ENCODE results near the gene TENT4A. TPM values are rescaled to one million over a fixed set of nuclear protein-coding genes. Genes with fewer than 3 reads are reported as not detected.

The TENT4A gene
- total RNA-seq, 2 donors from 2014 or later, result 45.0 to 49.8 TPM

DNA sequence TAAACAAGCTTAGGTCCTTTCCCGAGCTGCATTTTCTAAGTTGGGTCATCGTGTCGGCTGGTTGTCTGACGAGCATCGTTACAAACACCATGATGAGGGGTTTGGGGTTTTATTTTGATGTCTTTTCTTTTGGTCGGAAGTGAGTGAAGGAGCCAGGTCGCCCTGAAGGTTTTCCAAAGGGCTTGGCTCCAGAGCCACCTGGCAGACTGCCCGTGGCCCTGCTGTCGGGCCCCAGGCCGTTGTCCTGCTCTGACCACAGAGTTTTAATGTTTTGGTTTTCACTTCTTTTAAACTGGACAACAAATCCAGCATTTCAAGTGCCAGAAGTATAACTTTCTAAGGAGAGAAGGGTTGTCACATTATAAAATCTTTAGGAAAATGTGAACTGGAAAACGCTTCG, 42.3 kb downstream of the TENT4A start:
- Mint-ChIP-seq H3K4me1 (ENCODE audit: low read depth) (no peaks in the 10 kb centered on the region), H3K36me3 (ENCODE audit: insufficient read depth in 2 of 2) (peaks cover 4 to 26% of the 10 kb centered on the region in 2 donors), H3K27ac (no peak overlapping the region), H3K9me3 (no peaks in the 10 kb centered on the region), H3K4me3 (no peak overlapping the region), H3K27me3 (ENCODE audit: low read depth) (no peaks in the 10 kb centered on the region)
- no peak for DNase-seq
- no peak for ATAC-seq (replicated peaks in 1 of 2)

GRCh38 chr5:6755941-6756340, 42.7 kb downstream of the TENT4A start:
- H3K27ac Mint-ChIP-seq, result no peak overlapping the region

GRCh38 chr5:6757414-6757969, 44.3 kb downstream of the TENT4A start:
- no peak overlapping the region for H3K27ac Mint-ChIP-seq
- ATAC-seq (replicated peaks in 1 of 2) (no peak), DNase-seq (no peak)
- H3K36me3 Mint-ChIP-seq (ENCODE audit: insufficient read depth in 2 of 2), result peaks cover 2 to 19% of the 10 kb centered on the region in 2 donors
- H3K27me3 Mint-ChIP-seq (ENCODE audit: low read depth), result no peaks in the 10 kb centered on the region
- no peaks in the 10 kb centered on the region for H3K9me3 Mint-ChIP-seq
- no peaks in the 10 kb centered on the region for H3K4me1 Mint-ChIP-seq (ENCODE audit: low read depth)
- no peak overlapping the region for H3K4me3 Mint-ChIP-seq

More at GRCh38 chr5:6755941-6756340, 42.7 kb downstream of the TENT4A start:
- no peaks in the 10 kb centered on the region for H3K27me3 Mint-ChIP-seq (ENCODE audit: low read depth)
- ATAC-seq (replicated peaks in 1 of 2) (no peak), DNase-seq (no peak)
- H3K4me1 Mint-ChIP-seq (ENCODE audit: low read depth), result no peaks in the 10 kb centered on the region
- no peak overlapping the region for H3K4me3 Mint-ChIP-seq
- no peaks in the 10 kb centered on the region for H3K9me3 Mint-ChIP-seq
- peaks cover 4 to 26% of the 10 kb centered on the region in 2 donors for H3K36me3 Mint-ChIP-seq (ENCODE audit: insufficient read depth in 2 of 2)

DNA sequence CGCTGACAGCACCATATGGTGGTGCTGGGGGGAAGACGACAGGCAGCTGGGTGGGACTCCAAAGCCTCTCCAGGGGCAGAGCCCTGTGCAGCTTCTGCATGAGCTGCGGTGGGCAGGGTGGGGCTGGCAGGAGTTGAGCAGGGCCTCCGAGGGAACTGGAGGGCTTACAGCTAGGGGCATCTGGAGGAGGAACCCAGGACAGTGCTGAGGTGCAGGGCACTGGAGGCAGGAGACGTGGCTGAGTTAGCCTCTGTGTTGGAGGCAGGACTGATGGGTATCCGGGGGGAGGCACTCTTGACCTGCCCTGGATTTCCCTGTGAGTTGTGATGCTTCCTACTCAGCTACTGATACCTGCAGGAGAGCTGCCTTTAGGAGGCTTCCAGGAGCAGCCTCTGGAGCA, 45.0 kb downstream of the TENT4A start:
- H3K27ac Mint-ChIP-seq, result no peak overlapping the region
- no peaks in the 10 kb centered on the region for H3K9me3 Mint-ChIP-seq
- H3K27me3 Mint-ChIP-seq (ENCODE audit: low read depth), result no peaks in the 10 kb centered on the region
- DNase-seq (no peak), ATAC-seq (replicated peaks in 1 of 2) (peak; percentile 12 to 32)
- H3K4me3 Mint-ChIP-seq, result no peak overlapping the region
- H3K4me1 Mint-ChIP-seq (ENCODE audit: low read depth), result no peaks in the 10 kb centered on the region
- H3K36me3 Mint-ChIP-seq (ENCODE audit: insufficient read depth in 2 of 2), result peaks cover 2 to 18% of the 10 kb centered on the region in 2 donors

DNA sequence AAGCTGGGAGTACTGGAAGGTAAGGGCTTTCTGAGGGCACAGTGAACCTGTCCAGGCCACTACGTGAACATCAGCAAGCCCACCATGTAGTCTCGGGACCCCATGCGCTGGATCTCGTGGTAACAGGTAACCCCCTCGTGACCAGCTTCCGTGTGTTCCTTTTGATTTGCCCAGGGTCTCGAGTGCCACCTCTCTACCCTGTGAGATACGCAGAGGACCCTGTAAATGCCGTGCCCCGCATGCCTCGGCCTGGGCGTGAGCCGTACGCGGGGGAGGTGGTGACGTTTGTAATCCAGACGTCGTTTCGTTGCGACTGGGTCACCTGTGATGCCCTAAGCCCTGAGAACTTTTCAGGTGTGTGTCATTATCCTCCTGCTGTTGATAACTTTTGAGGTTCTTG, 45.5 kb downstream of the TENT4A start:
- Mint-ChIP-seq H3K27me3 (ENCODE audit: low read depth) (no peaks in the 10 kb centered on the region), H3K36me3 (ENCODE audit: insufficient read depth in 2 of 2) (peaks cover 2 to 15% of the 10 kb centered on the region in 2 donors), H3K4me3 (no peak overlapping the region), H3K9me3 (no peaks in the 10 kb centered on the region), H3K27ac (no peak overlapping the region), H3K4me1 (ENCODE audit: low read depth) (no peaks in the 10 kb centered on the region)
- ATAC-seq (replicated peaks in 1 of 2), result peak in 1 of 2 donors; percentile 4
- no peak for DNase-seq

GRCh38 chr5:6759401-6759800, 46.2 kb downstream of the TENT4A start:
- Mint-ChIP-seq H3K4me1 (ENCODE audit: low read depth) (no peaks in the 10 kb centered on the region), H3K9me3 (no peaks in the 10 kb centered on the region), H3K4me3 (no peak overlapping the region), H3K36me3 (ENCODE audit: insufficient read depth in 2 of 2) (peaks cover 2 to 10% of the 10 kb centered on the region in 2 donors), H3K27ac (no peak overlapping the region), H3K27me3 (ENCODE audit: low read depth) (no peaks in the 10 kb centered on the region)
- ATAC-seq (replicated peaks in 1 of 2) (no peak), DNase-seq (no peak)

GRCh38 chr5:6759983-6760382, 46.8 kb downstream of the TENT4A start:
- Mint-ChIP-seq H3K36me3 (ENCODE audit: insufficient read depth in 2 of 2) (peaks cover 2 to 7% of the 10 kb centered on the region in 2 donors), H3K27ac (no peak overlapping the region), H3K9me3 (no peaks in the 10 kb centered on the region), H3K4me3 (no peak overlapping the region), H3K27me3 (ENCODE audit: low read depth) (no peaks in the 10 kb centered on the region), H3K4me1 (ENCODE audit: low read depth) (no peaks in the 10 kb centered on the region)
- no peak for DNase-seq
- ATAC-seq (replicated peaks in 1 of 2), result no peak

DNA sequence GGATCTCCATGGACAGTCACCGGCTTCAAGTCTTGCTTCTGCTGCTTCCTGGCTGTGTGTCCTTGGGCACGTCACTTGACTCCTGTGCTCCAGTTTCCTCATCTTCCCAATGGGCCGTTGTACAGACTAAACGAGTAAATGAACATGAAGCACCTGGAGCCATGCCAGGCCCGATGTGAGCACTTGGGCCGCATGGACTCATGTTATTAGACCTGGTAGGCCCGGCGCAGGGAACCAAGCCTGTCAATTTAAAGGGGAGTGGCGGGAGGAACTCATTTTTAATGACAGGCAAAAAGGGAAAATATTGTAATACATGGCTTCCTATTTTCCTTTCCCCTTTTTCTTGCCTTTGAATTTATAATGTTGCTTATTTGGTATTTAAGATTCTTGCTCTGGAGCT, 47.5 kb downstream of the TENT4A start:
- no peaks in the 10 kb centered on the region for H3K27me3 Mint-ChIP-seq (ENCODE audit: low read depth)
- peaks cover 2% of the 10 kb centered on the region for H3K4me1 Mint-ChIP-seq (ENCODE audit: low read depth)
- DNase-seq (no peak), ATAC-seq (replicated peaks in 1 of 2) (no peak)
- H3K9me3 Mint-ChIP-seq, result no peaks in the 10 kb centered on the region
- H3K4me3 Mint-ChIP-seq, result no peak overlapping the region
- no peak overlapping the region for H3K27ac Mint-ChIP-seq
- H3K36me3 Mint-ChIP-seq (ENCODE audit: insufficient read depth in 2 of 2), result peaks cover 1 to 2% of the 10 kb centered on the region in 2 donors

GRCh38 chr5:6761333-6761732, 48.1 kb downstream of the TENT4A start:
- Mint-ChIP-seq H3K4me1 (ENCODE audit: low read depth) (peaks cover 9% of the 10 kb centered on the region), H3K36me3 (ENCODE audit: insufficient read depth in 2 of 2) (peaks cover 0 to 2% of the 10 kb centered on the region in 2 donors), H3K4me3 (no peak overlapping the region), H3K27ac (no peak overlapping the region), H3K27me3 (ENCODE audit: low read depth) (no peaks in the 10 kb centered on the region), H3K9me3 (no peaks in the 10 kb centered on the region)
- ATAC-seq (replicated peaks in 1 of 2) (no peak), DNase-seq (no peak)

DNA sequence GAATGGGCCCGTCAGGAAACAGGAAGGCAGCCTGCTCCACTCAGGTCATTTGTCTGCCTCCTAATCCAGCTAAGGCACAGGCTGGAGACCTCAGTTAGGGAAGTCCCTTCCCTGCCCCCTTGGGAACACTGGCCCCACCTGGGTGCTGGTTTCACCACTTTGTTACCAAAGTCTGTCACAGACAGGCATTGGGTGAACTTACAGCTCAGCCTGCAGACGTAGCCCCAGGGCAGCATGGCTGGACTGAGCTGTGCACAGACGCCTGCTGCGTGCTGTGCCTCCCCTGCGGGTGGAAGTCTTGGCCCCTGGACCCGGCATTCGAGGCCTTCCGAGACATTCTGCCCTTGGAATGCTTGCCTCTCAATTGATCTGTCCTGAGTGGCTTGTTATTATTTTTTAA, 48.9 kb downstream of the TENT4A start:
- H3K27me3 Mint-ChIP-seq (ENCODE audit: low read depth), result no peaks in the 10 kb centered on the region
- DNase-seq (no peak), ATAC-seq (replicated peaks in 1 of 2) (no peak)
- no peak overlapping the region for H3K4me3 Mint-ChIP-seq
- no peaks in the 10 kb centered on the region for H3K9me3 Mint-ChIP-seq
- H3K4me1 Mint-ChIP-seq (ENCODE audit: low read depth), result peaks cover 9% of the 10 kb centered on the region
- H3K27ac Mint-ChIP-seq, result no peak overlapping the region
- no peaks in the 10 kb centered on the region for H3K36me3 Mint-ChIP-seq (ENCODE audit: insufficient read depth in 2 of 2)

DNA sequence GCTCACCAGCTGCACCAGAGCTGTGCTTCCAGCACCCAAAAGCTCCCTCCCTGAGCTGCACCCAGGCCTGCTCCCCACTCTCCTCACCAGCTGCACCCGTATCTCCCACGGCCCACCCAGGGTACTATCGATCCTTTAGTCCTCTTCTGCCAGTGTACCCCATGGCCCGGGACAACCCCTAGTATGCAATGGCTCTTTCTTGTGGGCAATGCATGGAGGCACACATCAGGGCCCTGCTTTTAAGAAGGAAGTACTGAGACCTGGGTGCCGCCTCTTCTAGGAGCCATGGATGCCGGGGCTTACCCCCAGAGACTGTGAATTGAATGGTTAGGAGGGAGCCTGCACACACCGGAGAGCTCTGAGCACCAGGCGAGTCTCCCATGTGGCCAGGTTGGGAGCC, 49.5 kb downstream of the TENT4A start:
- Mint-ChIP-seq H3K9me3 (no peaks in the 10 kb centered on the region), H3K27me3 (ENCODE audit: low read depth) (no peaks in the 10 kb centered on the region), H3K36me3 (ENCODE audit: insufficient read depth in 2 of 2) (no peaks in the 10 kb centered on the region), H3K4me1 (ENCODE audit: low read depth) (peaks cover 9% of the 10 kb centered on the region), H3K27ac (no peak overlapping the region), H3K4me3 (no peak overlapping the region)
- ATAC-seq (replicated peaks in 1 of 2) (no peak), DNase-seq (no peak)

GRCh38 chr5:6763191-6763590, 50.0 kb downstream of the TENT4A start:
- ATAC-seq (replicated peaks in 1 of 2) (no peak), DNase-seq (no peak)
- peak overlapping the region; percentile 78 for H3K27ac Mint-ChIP-seq
- H3K9me3 Mint-ChIP-seq, result no peaks in the 10 kb centered on the region
- H3K4me3 Mint-ChIP-seq, result no peak overlapping the region
- no peaks in the 10 kb centered on the region for H3K27me3 Mint-ChIP-seq (ENCODE audit: low read depth)
- peaks cover 9% of the 10 kb centered on the region for H3K4me1 Mint-ChIP-seq (ENCODE audit: low read depth)
- no peaks in the 10 kb centered on the region for H3K36me3 Mint-ChIP-seq (ENCODE audit: insufficient read depth in 2 of 2)

DNA sequence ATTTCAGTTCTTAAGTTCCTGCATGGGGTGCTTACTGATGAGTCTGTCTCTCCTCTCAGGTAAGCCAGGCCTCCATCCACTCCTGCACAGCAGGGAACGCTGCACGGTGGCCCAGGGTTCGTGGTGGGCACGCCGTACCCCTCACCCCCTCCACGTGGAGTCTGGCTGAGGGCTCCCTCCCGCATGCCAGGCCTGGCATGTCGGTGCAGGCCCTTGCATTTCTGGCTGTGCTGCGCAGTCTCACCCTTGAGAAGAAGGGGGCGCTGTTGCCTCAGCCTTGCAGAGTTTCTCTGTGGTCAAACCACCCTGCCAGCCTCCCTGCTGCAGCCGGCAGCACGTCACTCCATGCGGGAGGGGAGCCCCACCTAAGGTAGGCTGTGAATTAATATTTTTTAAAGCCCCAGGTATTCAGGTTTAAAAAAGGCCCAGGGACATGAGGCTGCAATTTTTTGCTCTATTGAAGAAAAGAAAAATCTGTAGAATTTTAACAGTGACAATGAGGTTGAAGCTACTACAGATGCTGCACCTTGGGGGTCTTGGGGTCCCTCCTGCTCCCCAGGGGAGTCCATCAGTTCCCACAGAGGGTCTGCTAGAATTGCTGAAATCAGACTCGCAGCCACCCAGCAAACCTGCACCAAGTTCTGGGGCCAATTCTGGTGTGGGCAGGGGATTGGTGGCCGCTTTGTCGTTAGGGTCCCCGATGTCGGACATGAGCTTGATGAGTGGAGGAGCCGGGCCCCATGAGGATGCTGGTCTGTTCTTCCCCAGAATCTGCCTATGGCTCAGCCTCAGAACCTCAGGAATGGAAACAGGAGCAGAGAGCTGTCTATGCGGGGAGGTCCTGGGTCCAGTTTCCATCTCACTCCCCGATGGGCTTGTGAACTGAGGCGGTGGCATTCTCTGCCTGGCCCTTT, 52.6 kb downstream of the TENT4A start:
- peaks cover 9% of the 10 kb centered on the region for H3K4me1 Mint-ChIP-seq (ENCODE audit: low read depth)
- no peaks in the 10 kb centered on the region for H3K27me3 Mint-ChIP-seq (ENCODE audit: low read depth)
- no peak overlapping the region for H3K27ac Mint-ChIP-seq
- no peak overlapping the region for H3K4me3 Mint-ChIP-seq
- ATAC-seq (replicated peaks in 1 of 2) (peak; percentile 73), DNase-seq (peak; percentile 80)
- H3K9me3 Mint-ChIP-seq, result no peaks in the 10 kb centered on the region
- H3K36me3 Mint-ChIP-seq (ENCODE audit: insufficient read depth in 2 of 2), result no peaks in the 10 kb centered on the region
